ENCODE measurements around the gene BNIP3. TPM values are rescaled to one million over a fixed set of nuclear protein-coding genes. Genes with fewer than 3 reads are reported as not detected.
A peak's percentile ranks its signal among the peaks of the same experiment; 100 is the strongest.

The BNIP3 gene
- total and polyA plus RNA-seq, 5 experiments from 2014 or later, result 30.8 to 42.1 (median 37.5) TPM

- H3K27me3 Mint-ChIP-seq, result no peaks in the 10 kb centered on the region
These were observed 38.5 kb downstream of the BNIP3 start for GRCh38 chr10:131943021-131943814.

GRCh38 chr10:131942455-131942854 is 39.3 kb downstream of the BNIP3 start:
- ATAC-seq (no peak), DNase-seq (no peak)
- no peaks in the 10 kb centered on the region for H3K9me3 Mint-ChIP-seq
- H3K27me3 Mint-ChIP-seq, result no peaks in the 10 kb centered on the region
- POLR2A ChIA-PET, result no interaction called here
- peaks cover 4 to 85% (median 18%) of the 10 kb centered on the region in 3 donors for H3K36me3 Mint-ChIP-seq
- peak overlapping the region in 4 of 10 donors; percentile 25 to 75 (median 42) for H3K27ac Mint-ChIP-seq
- peaks cover 0 to 5% (median 4%) of the 10 kb centered on the region in 4 donors for H3K4me1 Mint-ChIP-seq
- H3K4me3 Mint-ChIP-seq, result no peak overlapping the region

More at GRCh38 chr10:131943021-131943814, 38.5 kb downstream of the BNIP3 start:
- DNase-seq, result peak in 2 of 10 donors; percentile 20 to 29
- Mint-ChIP-seq H3K36me3 (peaks cover 6 to 86% (median 22%) of the 10 kb centered on the region in 3 donors), H3K4me1 (peaks cover 0 to 5% (median 4%) of the 10 kb centered on the region in 4 donors), H3K27ac (peak overlapping the region in 8 of 10 donors; percentile 11 to 81 (median 44)), H3K9me3 (no peaks in the 10 kb centered on the region), H3K4me3 (no peak overlapping the region)
- POLR2A ChIA-PET, result interaction anchor here (1.2 kb wide), 1 partner anchor 15 kb away, joined by 3 read pairs; no protein-coding TSS in a partner anchor
- ATAC-seq, result peak; percentile 57 to 74

- H3K4me1 Mint-ChIP-seq, result peaks cover 8 to 23% (median 18%) of the 10 kb centered on the region in 4 donors
- H3K4me3 Mint-ChIP-seq, result no peak overlapping the region
- ATAC-seq (no peak), DNase-seq (no peak)
- no peaks in the 10 kb centered on the region for H3K9me3 Mint-ChIP-seq
- H3K36me3 Mint-ChIP-seq, result peaks cover 0 to 73% (median 5%) of the 10 kb centered on the region in 3 donors
- POLR2A ChIA-PET, result no interaction called here
- H3K27ac Mint-ChIP-seq, result peak overlapping the region in 4 of 10 donors; percentile 19 to 84 (median 52)
- H3K27me3 Mint-ChIP-seq, result no peaks in the 10 kb centered on the region
These were observed 43.0 kb downstream of the BNIP3 start for GRCh38 chr10:131938681-131939080.

- H3K4me1 Mint-ChIP-seq, result peaks cover 6 to 28% (median 21%) of the 10 kb centered on the region in 4 donors
- H3K9me3 Mint-ChIP-seq, result no peaks in the 10 kb centered on the region
- no peak for DNase-seq
- no peak overlapping the region for H3K4me3 Mint-ChIP-seq
- POLR2A ChIA-PET, result no interaction called here
- peaks cover 0 to 66% (median 3%) of the 10 kb centered on the region in 3 donors for H3K36me3 Mint-ChIP-seq
- H3K27ac Mint-ChIP-seq, result peak overlapping the region in 3 of 10 donors; percentile 55 to 75 (median 62)
- no peaks in the 10 kb centered on the region for H3K27me3 Mint-ChIP-seq
- no peak for ATAC-seq
These were observed 43.9 kb downstream of the BNIP3 start for GRCh38 chr10:131937836-131938235.

- ATAC-seq (no peak), DNase-seq (no peak)
- H3K4me1 Mint-ChIP-seq, result peaks cover 6 to 35% (median 24%) of the 10 kb centered on the region in 4 donors
- no peak overlapping the region for H3K4me3 Mint-ChIP-seq
- POLR2A ChIA-PET, result no interaction called here
- H3K36me3 Mint-ChIP-seq, result peaks cover 0 to 60% (median 3%) of the 10 kb centered on the region in 3 donors
- no peaks in the 10 kb centered on the region for H3K9me3 Mint-ChIP-seq
- H3K27me3 Mint-ChIP-seq, result no peaks in the 10 kb centered on the region
- peak overlapping the region in 4 of 10 donors; percentile 53 to 75 (median 62) for H3K27ac Mint-ChIP-seq
These were observed 45.0 kb downstream of the BNIP3 start for GRCh38 chr10:131936736-131937135.

- no peak overlapping the region for H3K4me3 Mint-ChIP-seq
- peak overlapping the region in 2 of 10 donors; percentile 56 to 69 for H3K27ac Mint-ChIP-seq
- no peaks in the 10 kb centered on the region for H3K9me3 Mint-ChIP-seq
- ATAC-seq (no peak), DNase-seq (no peak)
- H3K27me3 Mint-ChIP-seq, result no peaks in the 10 kb centered on the region
- POLR2A ChIA-PET, result no interaction called here
- H3K36me3 Mint-ChIP-seq, result peaks cover 0 to 55% (median 3%) of the 10 kb centered on the region in 3 donors
- H3K4me1 Mint-ChIP-seq, result peaks cover 10 to 39% (median 29%) of the 10 kb centered on the region in 4 donors
These were observed 45.4 kb downstream of the BNIP3 start for GRCh38 chr10:131936294-131936693.

- H3K9me3 Mint-ChIP-seq, result no peaks in the 10 kb centered on the region
- H3K36me3 Mint-ChIP-seq, result peaks cover 0 to 50% (median 3%) of the 10 kb centered on the region in 3 donors
- H3K4me1 Mint-ChIP-seq, result peaks cover 18 to 49% (median 39%) of the 10 kb centered on the region in 4 donors
- POLR2A ChIA-PET, result no interaction called here
- DNase-seq (peak in 1 of 10 donors; percentile 12), ATAC-seq (peak in 1 of 2 donors; percentile 72)
- peak overlapping the region in 9 of 10 donors; percentile 55 to 88 (median 81) for H3K27ac Mint-ChIP-seq
- no peaks in the 10 kb centered on the region for H3K27me3 Mint-ChIP-seq
- peak overlapping the region in 4 of 10 donors; percentile 14 to 51 (median 32) for H3K4me3 Mint-ChIP-seq
These were observed 46.5 kb downstream of the BNIP3 start for GRCh38 chr10:131935260-131935659.

- H3K9me3 Mint-ChIP-seq, result no peaks in the 10 kb centered on the region
- H3K27ac Mint-ChIP-seq, result peak overlapping the region; percentile 55 to 88 (median 81)
- H3K36me3 Mint-ChIP-seq, result peaks cover 0 to 48% (median 3%) of the 10 kb centered on the region in 3 donors
- ATAC-seq, result peak; percentile 17 to 54
- peaks cover 23 to 54% (median 44%) of the 10 kb centered on the region in 4 donors for H3K4me1 Mint-ChIP-seq
- no peaks in the 10 kb centered on the region for H3K27me3 Mint-ChIP-seq
- DNase-seq, result no peak
- H3K4me3 Mint-ChIP-seq, result peak overlapping the region in 4 of 10 donors; percentile 14 to 51 (median 30)
- POLR2A ChIA-PET, result no interaction called here
These were observed 47.0 kb downstream of the BNIP3 start for GRCh38 chr10:131934769-131935168.

- DNase-seq (no peak), ATAC-seq (no peak)
- H3K36me3 Mint-ChIP-seq, result peaks cover 0 to 46% (median 3%) of the 10 kb centered on the region in 3 donors
- H3K4me3 Mint-ChIP-seq, result no peak overlapping the region
- H3K27me3 Mint-ChIP-seq, result no peaks in the 10 kb centered on the region
- POLR2A ChIA-PET, result interaction anchor here (1.3 kb wide), 1 partner anchor 26 kb away, joined by 3 read pairs; no protein-coding TSS in a partner anchor
- no peaks in the 10 kb centered on the region for H3K9me3 Mint-ChIP-seq
- peaks cover 31 to 65% (median 55%) of the 10 kb centered on the region in 4 donors for H3K4me1 Mint-ChIP-seq
- peak overlapping the region in 7 of 10 donors; percentile 14 to 83 (median 43) for H3K27ac Mint-ChIP-seq
These were observed 48.0 kb downstream of the BNIP3 start for GRCh38 chr10:131933696-131934086.

- H3K36me3 Mint-ChIP-seq, result peaks cover 0 to 41% (median 3%) of the 10 kb centered on the region in 3 donors
These were observed 48.6 kb downstream of the BNIP3 start for GRCh38 chr10:131933016-131933695.

GRCh38 chr10:131931981-131932380 is 49.7 kb downstream of the BNIP3 start:
- Mint-ChIP-seq H3K9me3 (no peaks in the 10 kb centered on the region), H3K36me3 (peaks cover 0 to 33% (median 0%) of the 10 kb centered on the region in 3 donors), H3K4me3 (peak overlapping the region in 1 of 10 donors; percentile 34), H3K27me3 (no peaks in the 10 kb centered on the region), H3K4me1 (peaks cover 41 to 82% (median 72%) of the 10 kb centered on the region in 4 donors), H3K27ac (peak overlapping the region in 1 of 10 donors; percentile 44)
- POLR2A ChIA-PET, result no interaction called here
- ATAC-seq (no peak), DNase-seq (no peak)

More at GRCh38 chr10:131933016-131933695, 48.6 kb downstream of the BNIP3 start:
- ATAC-seq (no peak), DNase-seq (no peak)
- POLR2A ChIA-PET, result interaction anchor here (1.3 kb wide), 1 partner anchor 25 kb away, joined by 3 read pairs; no protein-coding TSS in a partner anchor
- Mint-ChIP-seq H3K4me3 (no peak overlapping the region), H3K9me3 (no peaks in the 10 kb centered on the region), H3K27me3 (no peaks in the 10 kb centered on the region), H3K27ac (peak overlapping the region in 9 of 10 donors; percentile 14 to 83 (median 53)), H3K4me1 (peaks cover 36 to 70% (median 60%) of the 10 kb centered on the region in 4 donors)

GRCh38 chr10:131930586-131931330 is 51.0 kb downstream of the BNIP3 start:
- POLR2A ChIA-PET, result no interaction called here
- peak overlapping the region in 6 of 10 donors; percentile 4 to 75 (median 47) for H3K4me3 Mint-ChIP-seq

More at GRCh38 chr10:131930586-131931330, 51.0 kb downstream of the BNIP3 start:
- Mint-ChIP-seq H3K9me3 (peaks cover 0 to 2% (median 0%) of the 10 kb centered on the region in 9 donors), H3K4me1 (peaks cover 47 to 89% (median 79%) of the 10 kb centered on the region in 4 donors), H3K36me3 (peaks cover under 1 to 30% (median 2%) of the 10 kb centered on the region in 3 donors), H3K27me3 (no peaks in the 10 kb centered on the region), H3K27ac (peak overlapping the region in 7 of 10 donors; percentile 31 to 80 (median 58))
- ATAC-seq, result no peak
- no peak for DNase-seq

Measured in naive thymus-derived CD8-positive, alpha-beta T cell (primary cell).